ES-I3 (cell line): ENCODE data around the gene HMOX2.

Source experiments
- H3K36me3 ChIP-seq: 2 replicates; pipeline ENCODE4 v1.6.1; 2013; ENCODE audit warnings: mild to moderate bottlenecking, low read length, control low read depth, moderate library complexity; ENCODE audit not compliant: insufficient read depth
- H3K4me1 ChIP-seq: 2 replicates; pipeline ENCODE4 v1.6.1; 2013; ENCODE audit warnings: mild to moderate bottlenecking, control low read depth, low read length; ENCODE audit not compliant: insufficient read depth
- H3K9ac ChIP-seq: 2 replicates; pipeline ENCODE4 v1.6.1; 2013; ENCODE audit warnings: low read depth, mild to moderate bottlenecking, low read length, moderate library complexity
- H3K9me3 ChIP-seq: 2 replicates; pipeline ENCODE4 v1.6.1; 2013; ENCODE audit warnings: mild to moderate bottlenecking, low read length, moderate library complexity; ENCODE audit not compliant: control insufficient read depth, insufficient read depth

HMOX2 gene

GRCh38 chr16:4481526-4481925, 5.3 kb downstream of the HMOX2 start:
- peaks cover 8% of the 10 kb centered on the region for H3K4me1 ChIP-seq
- no peaks in the 10 kb centered on the region for H3K9me3 ChIP-seq
- no peak overlapping the region for H3K9ac ChIP-seq
- H3K36me3 ChIP-seq, result no peaks in the 10 kb centered on the region; the same call in 1 of the 2 replicates

GRCh38 chr16:4481963-4482362, 5.8 kb downstream of the HMOX2 start:
- Histone ChIP-seq H3K9ac (no peak overlapping the region), H3K9me3 (no peaks in the 10 kb centered on the region), H3K4me1 (peaks cover 8% of the 10 kb centered on the region), H3K36me3 (no peaks in the 10 kb centered on the region; the same call in 1 of the 2 replicates)

- no peaks in the 10 kb centered on the region for H3K9me3 ChIP-seq
- no peaks in the 10 kb centered on the region; the same call in 1 of the 2 replicates for H3K36me3 ChIP-seq
- no peak overlapping the region for H3K9ac ChIP-seq
- no peaks in the 10 kb centered on the region for H3K4me1 ChIP-seq
These were observed 10.1 kb downstream of the HMOX2 start for GRCh38 chr16:4486126-4486893.

GRCh38 chr16:4487955-4488498, 11.8 kb downstream of the HMOX2 start:
- Histone ChIP-seq H3K36me3 (no peaks in the 10 kb centered on the region; the same call in 1 of the 2 replicates), H3K9ac (no peak overlapping the region), H3K9me3 (no peaks in the 10 kb centered on the region), H3K4me1 (no peaks in the 10 kb centered on the region)

GRCh38 chr16:4488499-4488967, 12.3 kb downstream of the HMOX2 start:
- H3K36me3 ChIP-seq, result no peaks in the 10 kb centered on the region; the same call in 1 of the 2 replicates
- H3K4me1 ChIP-seq, result no peaks in the 10 kb centered on the region
- no peak overlapping the region for H3K9ac ChIP-seq
- no peaks in the 10 kb centered on the region for H3K9me3 ChIP-seq

- H3K4me1 ChIP-seq, result no peaks in the 10 kb centered on the region
- H3K9ac ChIP-seq, result no peak overlapping the region
- no peaks in the 10 kb centered on the region for H3K9me3 ChIP-seq
- no peaks in the 10 kb centered on the region; the same call in 1 of the 2 replicates for H3K36me3 ChIP-seq
These were observed 12.8 kb downstream of the HMOX2 start for GRCh38 chr16:4489030-4489429.

- Histone ChIP-seq H3K4me1 (peaks cover 15% of the 10 kb centered on the region), H3K9ac (no peak overlapping the region), H3K9me3 (no peaks in the 10 kb centered on the region), H3K36me3 (no peaks in the 10 kb centered on the region)
These were observed 15.7 kb downstream of the HMOX2 start for GRCh38 chr16:4491898-4492297.

GRCh38 chr16:4494746-4495490, 18.7 kb downstream of the HMOX2 start:
- H3K36me3 ChIP-seq, result no peaks in the 10 kb centered on the region
- peaks cover 28% of the 10 kb centered on the region for H3K4me1 ChIP-seq
- no peaks in the 10 kb centered on the region for H3K9me3 ChIP-seq
- H3K9ac ChIP-seq, result no peak overlapping the region

GRCh38 chr16:4495766-4496165, 19.6 kb downstream of the HMOX2 start:
- no peak overlapping the region for H3K9ac ChIP-seq
- H3K4me1 ChIP-seq, result peaks cover 33% of the 10 kb centered on the region
- H3K36me3 ChIP-seq, result no peaks in the 10 kb centered on the region
- no peaks in the 10 kb centered on the region for H3K9me3 ChIP-seq

GRCh38 chr16:4496305-4496704, 20.1 kb downstream of the HMOX2 start:
- H3K4me1 ChIP-seq, result peaks cover 39% of the 10 kb centered on the region

GRCh38 chr16:4498546-4499195, 22.5 kb downstream of the HMOX2 start:
- no peak overlapping the region for H3K9ac ChIP-seq
- no peaks in the 10 kb centered on the region for H3K9me3 ChIP-seq
- peaks cover 42% of the 10 kb centered on the region for H3K4me1 ChIP-seq

More at GRCh38 chr16:4496305-4496704, 20.1 kb downstream of the HMOX2 start:
- no peak overlapping the region for H3K9ac ChIP-seq
- no peaks in the 10 kb centered on the region for H3K9me3 ChIP-seq
- no peaks in the 10 kb centered on the region for H3K36me3 ChIP-seq

GRCh38 chr16:4499196-4499555, 23.0 kb downstream of the HMOX2 start:
- peaks cover 42% of the 10 kb centered on the region for H3K4me1 ChIP-seq
- H3K9me3 ChIP-seq, result no peaks in the 10 kb centered on the region
- H3K9ac ChIP-seq, result no peak overlapping the region
- no peaks in the 10 kb centered on the region for H3K36me3 ChIP-seq

More at GRCh38 chr16:4498546-4499195, 22.5 kb downstream of the HMOX2 start:
- H3K36me3 ChIP-seq, result no peaks in the 10 kb centered on the region

GRCh38 chr16:4500272-4500671, 24.1 kb downstream of the HMOX2 start:
- Histone ChIP-seq H3K9ac (no peak overlapping the region), H3K36me3 (no peaks in the 10 kb centered on the region), H3K4me1 (peaks cover 33% of the 10 kb centered on the region), H3K9me3 (no peaks in the 10 kb centered on the region)

GRCh38 chr16:4501071-4501478, 24.9 kb downstream of the HMOX2 start:
- Histone ChIP-seq H3K36me3 (no peaks in the 10 kb centered on the region), H3K9ac (no peak overlapping the region), H3K9me3 (no peaks in the 10 kb centered on the region), H3K4me1 (peaks cover 28% of the 10 kb centered on the region)
